K562 (cell line): Measurements from ENCODE around the gene RAB3GAP2. TPM values are rescaled to one million over a fixed set of nuclear protein-coding genes. Genes with fewer than 3 reads are reported as not detected.
A peak's percentile ranks its signal among the peaks of the same experiment; 100 is the strongest.

Experiments used
- ATAC-seq: fragments of 200-7000 bp; cut with Tn5 transposase; 3 replicates; pipeline ENCODE4 v1.9.1; 2020; ENCODE audit warnings: moderate library complexity
- BruUV-seq: library from RNA; stranded (reverse); fragments of 400-500 nt; replicated peaks from 2 replicates; lab custom pipeline; 2021; lab: Mats Ljungman, UMichigan
- CTCF ChIA-PET: fragments of 300-600 bp; formaldehyde crosslinking; extraction: SDS; loops from one replicate; lab custom pipeline; 2021; ENCODE audit warnings: low intra/inter-chr PET ratio; lab: Yijun Ruan, JAX
- POLR2A ChIA-PET: fragments of 300-600, 350-650 bp; sonication (Branson Sonifier 250); formaldehyde crosslinking; extraction: SDS; loops from one replicate; lab custom pipeline; 2021; ENCODE audit warnings: antibody characterized with exemption, inconsistent platforms; lab: Yijun Ruan, JAX
- DNase-seq, 4 experiments: peaks; one replicate each; pipeline versions ENCODE4 v3.0.0 to v3.0.0-alpha.2; 2011 to 2018; ENCODE audit warnings: low spot score in 3 of 4, mixed read lengths in 3 of 4; ENCODE audit errors: extremely low read depth in 1 of 4
- FAIRE-seq: peaks from 2 replicates; lab custom pipeline; 2011; peaks lifted over from hg19 to GRCh38; lab: Jason Lieb, UNC
- H2AFZ ChIP-seq: 2 replicates; pipeline ENCODE4 v1.6.0; 2011; ENCODE audit warnings: low read depth, low read length, control low read depth, inconsistent platforms
- H3K27ac ChIP-seq: fragments of 200-600 bp; 3 replicates; pipeline ENCODE4 v1.8.0; 2011; ENCODE audit warnings: low read depth, mild to moderate bottlenecking, control low read depth, inconsistent platforms, low read length, moderate library complexity, mixed read lengths; ENCODE audit errors: extremely low read depth
- H3K27me3 ChIP-seq, 2 experiments: fragments of 300-600 bp in 1 of 2; 2 replicates in 1 of 2; 3 replicates in 1 of 2; pipeline versions ENCODE4 v1.6.0 to v1.8.0; 2011; ENCODE audit warnings: inconsistent platforms in 2 of 2, low read length in 2 of 2, mild to moderate bottlenecking in 1 of 2, mixed read lengths in 1 of 2, moderate library complexity in 1 of 2; ENCODE audit not compliant: control insufficient read depth in 2 of 2, insufficient read depth in 2 of 2
- H3K36me3 ChIP-seq: fragments of 300-600 bp; 3 replicates; pipeline ENCODE4 v1.8.0; 2011; ENCODE audit warnings: mild to moderate bottlenecking, low read length, inconsistent platforms; ENCODE audit not compliant: control insufficient read depth, insufficient read depth
- H3K4me1 ChIP-seq, 2 experiments: fragments of 200-600 bp in 1 of 2; replicated peaks in 1 of 2; 2 replicates in 1 of 2; 3 replicates in 1 of 2; pipeline versions ENCODE4 v1.5.1 to v1.8.0; 2011; ENCODE audit warnings: inconsistent platforms in 2 of 2, low read length in 2 of 2, mild to moderate bottlenecking in 1 of 2, mixed read lengths in 1 of 2, moderate library complexity in 1 of 2; ENCODE audit not compliant: control insufficient read depth in 2 of 2, insufficient read depth in 2 of 2
- H3K4me2 ChIP-seq: 2 replicates; pipeline ENCODE4 v1.6.1; 2011; ENCODE audit warnings: low read length, control low read depth, inconsistent platforms, mixed read lengths; ENCODE audit not compliant: insufficient read depth
- H3K4me3 ChIP-seq: fragments of 200-600 bp; sonication (generic), shearing (Covaris generic); 2 replicates; pipeline ENCODE4 v1.5.1; 2016; ENCODE audit warnings: control low read depth, inconsistent platforms
- H3K79me2 ChIP-seq: fragments of 200-600 bp; 3 replicates; pipeline ENCODE4 v1.8.0; 2011; ENCODE audit warnings: low read length, inconsistent platforms; ENCODE audit not compliant: control insufficient read depth, insufficient read depth
- H3K9ac ChIP-seq, 2 experiments: 2 replicates each; pipeline versions ENCODE4 v1.6.0 to v1.6.1; 2011; ENCODE audit warnings: low read depth in 2 of 2, low read length in 2 of 2, control low read depth in 1 of 2, inconsistent platforms in 1 of 2, mild to moderate bottlenecking in 1 of 2, mixed read lengths in 1 of 2; ENCODE audit not compliant: insufficient read depth in 1 of 2
- H3K9me1 ChIP-seq: one replicate; pipeline ENCODE4 v1.6.0; 2011; ENCODE audit warnings: inconsistent platforms, mild to moderate bottlenecking, low read length, moderate library complexity; ENCODE audit not compliant: control insufficient read depth, insufficient read depth
- H3K9me3 ChIP-seq: replicated peaks from 2 replicates; pipeline ENCODE4 v1.5.1; 2011; ENCODE audit warnings: low read depth, low read length, inconsistent platforms; ENCODE audit not compliant: control insufficient read depth, insufficient read depth
- H4K20me1 ChIP-seq: replicated peaks from 2 replicates; pipeline ENCODE4 v1.6.1; 2011; ENCODE audit warnings: low read length, inconsistent platforms, mixed read lengths; ENCODE audit not compliant: control insufficient read depth, insufficient read depth
- GATA2 ChIP-seq: sonication (generic); formaldehyde crosslinking; IDR thresholded peaks from 2 replicates; pipeline ENCODE4 v1.4.0; 2020; ENCODE audit warnings: mild to moderate bottlenecking, missing genetic modification reagents
- HDAC8 ChIP-seq: fragments of 450-650 bp; IDR thresholded peaks from 2 replicates; pipeline ENCODE4 v1.6.1; 2016; ENCODE audit warnings: mild to moderate bottlenecking, missing genetic modification characterization, moderate library complexity, missing compliant biosample characterization
- NFE2L1 ChIP-seq: fragments of 450-650 bp; IDR thresholded peaks from 2 replicates; pipeline ENCODE4 v1.6.1; 2016; ENCODE audit warnings: missing genetic modification characterization, low read depth, mild to moderate bottlenecking, missing compliant biosample characterization, moderate library complexity, borderline replicate concordance
- TCF7L2 ChIP-seq: fragments of 150-350 bp; IDR thresholded peaks from 2 replicates; pipeline ENCODE4 v1.6.1; 2016; ENCODE audit warnings: low read depth, mild to moderate bottlenecking, low read length, moderate library complexity
- U2AF2 ChIP-seq: fragments of 200-400 bp; formaldehyde crosslinking; optimal IDR thresholded peaks from 2 replicates; pipeline ENCODE3; 2017; ENCODE audit warnings: low read depth, mild to moderate bottlenecking, low read length
- WGBS: fragments of 100-300 bp; shearing (Covaris generic); methylation state at CpG from one replicate; pipeline ENCODE4 v1.1.6; 2016; ENCODE audit warnings: low coverage, mixed read lengths; ENCODE audit not compliant: insufficient coverage; ENCODE audit errors: missing lambda C conversion rate; 5-methylcytosine and 5-hydroxymethylcytosine counted together
- in situ Hi-C: fragments of 300-500 bp; cut with MboI; formaldehyde crosslinking; loops from 4 replicates; pipeline ENCODE4 v1.15.0; 2018; ENCODE audit warnings: inconsistent platforms, mixed read lengths
- intact Hi-C: fragments of 100-400 bp; cut with micrococcal nuclease; formaldehyde crosslinking; loops from 2 replicates; pipeline ENCODE4 v1.14.2; 2022
- polyA plus RNA-seq, 8 experiments: library from polyadenylated mRNA; depleted of rRNA in 4 of 8; stranded (reverse) in 5 of 8; unstranded in 3 of 8; fragments of >200 nt; fragmentation: Nextera tagmentation in 2 of 8; fragmentation: Illumina TruSeq in 1 of 8; extraction: Ambion mirVana in 2 of 8; extraction: Trizol in 1 of 8; gene quantifications; 2 replicates each; pipeline versions ENCODE4 v1.2.1 to v1.2.3, GENCODE V29; 2011 to 2014; ENCODE audit warnings: inconsistent platforms in 1 of 8, missing spikeins in 1 of 8
- total RNA-seq, 7 experiments: library from RNA; depleted of rRNA in 6 of 7; stranded (reverse); fragments of >200 nt in 6 of 7; fragmentation: Illumina TruSeq in 2 of 7; extraction: Trizol in 2 of 7; gene quantifications; 2 replicates each; pipeline versions ENCODE4 v1.2.1 to v1.2.3, GENCODE V29; 2011 to 2021; ENCODE audit warnings: low replicate concordance in 1 of 7
- TF ChIP-seq, protein P1 (sequence below): sonication (generic); formaldehyde crosslinking; IDR thresholded peaks from 2 replicates; pipeline ENCODE4 v1.9.0; 2022; ENCODE audit warnings: mild to moderate bottlenecking, missing genetic modification reagents
- TF ChIP-seq, protein P2 (sequence below), 2 experiments: fragments of 450-650 bp; formaldehyde crosslinking in 1 of 2; IDR thresholded peaks; 2 replicates each; pipeline versions ENCODE4 v1.4.0 to v1.6.1; 2014 to 2020; ENCODE audit warnings: mild to moderate bottlenecking in 2 of 2, borderline replicate concordance in 1 of 2, low read depth in 1 of 2
- TF ChIP-seq, protein P3 (sequence below): fragments of 450-650 bp; formaldehyde crosslinking; IDR thresholded peaks from 2 replicates; pipeline ENCODE4 v1.4.0; 2020; ENCODE audit warnings: mild to moderate bottlenecking, mixed read lengths
- TF ChIP-seq, protein P4 (sequence below): fragments of 450-650 bp; conservative IDR thresholded peaks from 2 replicates; pipeline ENCODE4 v1.6.1; 2016; ENCODE audit warnings: missing genetic modification characterization, low read depth, mild to moderate bottlenecking, control low read depth, missing compliant biosample characterization

RAB3GAP2 gene
- total and polyA plus RNA-seq, 9 of the 15 experiments (the other 6 are each of a cell fraction or from before 2014, with no cell fraction given): 14.1 to 69.1 (median 32.2) TPM

DNA sequence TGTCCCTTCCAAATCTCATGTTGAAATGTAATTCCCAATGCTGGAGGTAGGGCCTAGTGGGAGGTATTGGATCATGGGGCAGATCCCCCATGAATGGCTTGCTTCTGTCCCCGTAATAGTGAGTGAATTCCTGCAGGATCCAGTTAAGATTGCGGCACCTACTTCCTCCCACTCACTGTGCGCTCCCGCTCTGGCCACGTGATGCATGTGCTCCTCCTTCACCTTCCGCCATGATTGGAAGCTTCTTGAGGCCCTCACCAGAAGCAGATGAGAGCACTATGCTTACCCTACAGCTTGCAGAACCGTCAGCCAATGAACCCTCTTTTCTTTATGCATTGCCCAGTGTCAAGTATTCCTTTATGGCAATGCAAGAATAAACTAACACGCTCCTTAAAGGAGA lies 14.9 kb upstream of the RAB3GAP2 start:
- Histone ChIP-seq H3K79me2 (no peaks in the 10 kb centered on the region), H3K4me2 (no peak overlapping the region), H3K4me3 (no peak overlapping the region), H3K36me3 (no peaks in the 10 kb centered on the region), H2AFZ (peak overlapping the region; percentile 51; the same call in 1 of the 2 replicates), H3K27ac (no peak overlapping the region), H3K27me3 (peaks cover 4 to 11% of the 10 kb centered on the region in 2 experiments; a peak in 4 of 5 replicates), H4K20me1 (no peaks in the 10 kb centered on the region), H3K4me1 (no peaks in the 10 kb centered on the region), H3K9ac (no peak overlapping the region), H3K9me3 (no peaks in the 10 kb centered on the region), H3K9me1 (no peaks in the 10 kb centered on the region)
- ATAC-seq (peak; percentile 68), DNase-seq (no peak), FAIRE-seq (no peak)
- in situ Hi-C loops: no loop called here
- WGBS: 16% methylated on average over 8 of the region's 8 CpGs
- ChIA-PET POLR2A (interaction anchor here (0.6 to 1.4 kb wide), 3 partner anchors 9 to 13 kb away, joined by 3 to 6 read pairs (median 3); no protein-coding TSS in a partner anchor), CTCF (no interaction called here)
- intact Hi-C loops: no loop called here
- BruUV-seq: no TSS peak
- TF ChIP-seq TCF7L2 (no peak), GATA2 (no peak), HDAC8 (tag) (no peak), U2AF2 (no peak), NFE2L1 (tag) (no peak)
- TF ChIP-seq, protein P1, sequence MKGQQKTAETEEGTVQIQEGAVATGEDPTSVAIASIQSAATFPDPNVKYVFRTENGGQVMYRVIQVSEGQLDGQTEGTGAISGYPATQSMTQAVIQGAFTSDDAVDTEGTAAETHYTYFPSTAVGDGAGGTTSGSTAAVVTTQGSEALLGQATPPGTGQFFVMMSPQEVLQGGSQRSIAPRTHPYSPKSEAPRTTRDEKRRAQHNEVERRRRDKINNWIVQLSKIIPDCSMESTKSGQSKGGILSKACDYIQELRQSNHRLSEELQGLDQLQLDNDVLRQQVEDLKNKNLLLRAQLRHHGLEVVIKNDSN: peak; percentile 82
- TF ChIP-seq, protein P2, sequence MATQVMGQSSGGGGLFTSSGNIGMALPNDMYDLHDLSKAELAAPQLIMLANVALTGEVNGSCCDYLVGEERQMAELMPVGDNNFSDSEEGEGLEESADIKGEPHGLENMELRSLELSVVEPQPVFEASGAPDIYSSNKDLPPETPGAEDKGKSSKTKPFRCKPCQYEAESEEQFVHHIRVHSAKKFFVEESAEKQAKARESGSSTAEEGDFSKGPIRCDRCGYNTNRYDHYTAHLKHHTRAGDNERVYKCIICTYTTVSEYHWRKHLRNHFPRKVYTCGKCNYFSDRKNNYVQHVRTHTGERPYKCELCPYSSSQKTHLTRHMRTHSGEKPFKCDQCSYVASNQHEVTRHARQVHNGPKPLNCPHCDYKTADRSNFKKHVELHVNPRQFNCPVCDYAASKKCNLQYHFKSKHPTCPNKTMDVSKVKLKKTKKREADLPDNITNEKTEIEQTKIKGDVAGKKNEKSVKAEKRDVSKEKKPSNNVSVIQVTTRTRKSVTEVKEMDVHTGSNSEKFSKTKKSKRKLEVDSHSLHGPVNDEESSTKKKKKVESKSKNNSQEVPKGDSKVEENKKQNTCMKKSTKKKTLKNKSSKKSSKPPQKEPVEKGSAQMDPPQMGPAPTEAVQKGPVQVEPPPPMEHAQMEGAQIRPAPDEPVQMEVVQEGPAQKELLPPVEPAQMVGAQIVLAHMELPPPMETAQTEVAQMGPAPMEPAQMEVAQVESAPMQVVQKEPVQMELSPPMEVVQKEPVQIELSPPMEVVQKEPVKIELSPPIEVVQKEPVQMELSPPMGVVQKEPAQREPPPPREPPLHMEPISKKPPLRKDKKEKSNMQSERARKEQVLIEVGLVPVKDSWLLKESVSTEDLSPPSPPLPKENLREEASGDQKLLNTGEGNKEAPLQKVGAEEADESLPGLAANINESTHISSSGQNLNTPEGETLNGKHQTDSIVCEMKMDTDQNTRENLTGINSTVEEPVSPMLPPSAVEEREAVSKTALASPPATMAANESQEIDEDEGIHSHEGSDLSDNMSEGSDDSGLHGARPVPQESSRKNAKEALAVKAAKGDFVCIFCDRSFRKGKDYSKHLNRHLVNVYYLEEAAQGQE (IDR thresholded peaks at IDR 0.05; ENCODE audit: borderline replicate concordance): 0 out of 2 replicates have a peak, but pooled peaks have one; percentile 9
- TF ChIP-seq, protein P2 (CRISPR knock-in tag; IDR thresholded peaks at IDR 0.05; ENCODE audit: low read depth): no peak
- TF ChIP-seq, protein P3, sequence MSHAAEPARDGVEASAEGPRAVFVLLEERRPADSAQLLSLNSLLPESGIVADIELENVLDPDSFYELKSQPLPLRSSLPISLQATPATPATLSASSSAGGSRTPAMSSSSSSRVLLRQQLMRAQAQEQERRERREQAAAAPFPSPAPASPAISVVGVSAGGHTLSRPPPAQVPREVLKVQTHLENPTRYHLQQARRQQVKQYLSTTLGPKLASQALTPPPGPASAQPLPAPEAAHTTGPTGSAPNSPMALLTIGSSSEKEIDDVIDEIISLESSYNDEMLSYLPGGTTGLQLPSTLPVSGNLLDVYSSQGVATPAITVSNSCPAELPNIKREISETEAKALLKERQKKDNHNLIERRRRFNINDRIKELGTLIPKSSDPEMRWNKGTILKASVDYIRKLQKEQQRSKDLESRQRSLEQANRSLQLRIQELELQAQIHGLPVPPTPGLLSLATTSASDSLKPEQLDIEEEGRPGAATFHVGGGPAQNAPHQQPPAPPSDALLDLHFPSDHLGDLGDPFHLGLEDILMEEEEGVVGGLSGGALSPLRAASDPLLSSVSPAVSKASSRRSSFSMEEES: no peak
- TF ChIP-seq, protein P4, sequence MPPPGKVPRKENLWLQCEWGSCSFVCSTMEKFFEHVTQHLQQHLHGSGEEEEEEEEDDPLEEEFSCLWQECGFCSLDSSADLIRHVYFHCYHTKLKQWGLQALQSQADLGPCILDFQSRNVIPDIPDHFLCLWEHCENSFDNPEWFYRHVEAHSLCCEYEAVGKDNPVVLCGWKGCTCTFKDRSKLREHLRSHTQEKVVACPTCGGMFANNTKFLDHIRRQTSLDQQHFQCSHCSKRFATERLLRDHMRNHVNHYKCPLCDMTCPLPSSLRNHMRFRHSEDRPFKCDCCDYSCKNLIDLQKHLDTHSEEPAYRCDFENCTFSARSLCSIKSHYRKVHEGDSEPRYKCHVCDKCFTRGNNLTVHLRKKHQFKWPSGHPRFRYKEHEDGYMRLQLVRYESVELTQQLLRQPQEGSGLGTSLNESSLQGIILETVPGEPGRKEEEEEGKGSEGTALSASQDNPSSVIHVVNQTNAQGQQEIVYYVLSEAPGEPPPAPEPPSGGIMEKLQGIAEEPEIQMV (tag): no peak
